GM21528 (cell line): ENCODE data around the gene NADSYN1.

Experiments
- ATAC-seq: cut with Tn5 transposase; IDR thresholded peaks from one replicate; pipeline ENCODE4 v1.9.1; 2021; ENCODE audit warnings: mild to moderate bottlenecking, moderate library complexity; ENCODE audit not compliant: unreplicated experiment, low FRiP score

NADSYN1 gene

DNA sequence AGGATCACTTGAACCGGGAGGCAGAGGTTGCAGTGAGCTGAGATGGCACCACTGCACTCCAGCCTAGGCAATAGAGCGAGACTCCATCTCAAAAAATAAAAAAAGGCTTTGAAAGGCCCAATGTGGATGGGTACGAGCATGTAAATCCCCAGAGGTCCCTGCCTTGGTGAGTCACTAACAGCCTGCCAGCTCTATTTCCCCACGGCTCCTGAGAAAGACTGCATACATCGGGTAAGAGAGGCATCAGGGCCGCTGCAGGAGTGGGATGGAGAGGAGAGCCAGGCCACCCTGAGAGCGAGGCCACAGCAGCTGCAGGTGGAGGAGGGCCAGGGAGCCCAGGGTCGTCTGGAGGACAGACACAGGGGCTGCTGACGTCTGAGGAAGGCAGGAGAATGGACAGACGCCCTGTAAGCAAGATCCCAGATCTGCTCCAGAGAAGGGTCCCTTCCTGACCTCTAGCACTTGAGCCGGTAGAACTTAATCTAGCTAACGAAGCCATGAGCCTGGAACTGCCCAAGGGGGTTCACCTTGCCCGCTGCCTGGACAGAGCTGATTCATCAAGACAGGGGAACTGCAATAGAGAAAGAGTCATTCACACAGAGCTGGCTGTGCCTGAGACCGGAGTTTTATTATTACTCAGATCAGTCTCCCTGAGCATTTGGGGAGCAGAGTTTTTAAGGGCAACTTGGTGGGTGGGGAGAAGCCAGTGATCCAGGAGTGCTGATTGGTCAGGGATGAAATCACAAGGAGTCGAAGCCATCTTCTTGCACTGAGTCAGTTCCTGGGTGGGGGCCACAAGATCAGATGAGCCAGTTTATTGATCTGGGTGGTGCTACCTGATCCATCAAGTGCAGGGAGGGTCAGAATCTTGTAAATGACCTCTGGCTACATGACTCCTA lies 90.1 kb downstream of the NADSYN1 start:
- no peak for ATAC-seq

- ATAC-seq, result no peak
These were observed 90.9 kb downstream of the NADSYN1 start for GRCh38 chr11:71543866-71544265.

GRCh38 chr11:71544525-71545214 lies 91.7 kb downstream of the NADSYN1 start:
- ATAC-seq, result no peak

GRCh38 chr11:71545405-71545966 lies 92.5 kb downstream of the NADSYN1 start:
- no peak for ATAC-seq

GRCh38 chr11:71548120-71548519 lies 95.1 kb downstream of the NADSYN1 start, which contains the start of gene KRTAP5-9:
Gene KRTAP5-9, plus strand, starts transcription at chr11:71548420. Its CDS starts 238 bp downstream, at chr11:71548658.
- ATAC-seq, result no peak

DNA sequence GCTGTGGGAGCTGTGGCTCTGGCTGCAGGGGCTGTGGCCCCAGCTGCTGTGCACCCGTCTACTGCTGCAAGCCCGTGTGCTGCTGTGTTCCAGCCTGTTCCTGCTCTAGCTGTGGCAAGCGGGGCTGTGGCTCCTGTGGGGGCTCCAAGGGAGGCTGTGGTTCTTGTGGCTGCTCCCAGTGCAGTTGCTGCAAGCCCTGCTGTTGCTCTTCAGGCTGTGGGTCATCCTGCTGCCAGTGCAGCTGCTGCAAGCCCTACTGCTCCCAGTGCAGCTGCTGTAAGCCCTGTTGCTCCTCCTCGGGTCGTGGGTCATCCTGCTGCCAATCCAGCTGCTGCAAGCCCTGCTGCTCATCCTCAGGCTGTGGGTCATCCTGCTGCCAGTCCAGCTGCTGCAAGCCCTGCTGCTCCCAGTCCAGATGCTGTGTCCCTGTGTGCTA lies 95.7 kb downstream of the NADSYN1 start:
- ATAC-seq, result no peak
